HepG2 (cell line): ENCODE measurements around the gene KIF3A. TPM values are rescaled to one million over a fixed set of nuclear protein-coding genes. Genes with fewer than 3 reads are reported as not detected.

Source experiments
- AHDC1 ChIP-seq: sonication (generic); formaldehyde crosslinking; IDR thresholded peaks from 2 replicates; pipeline ENCODE4 v1.5.1; 2020; ENCODE audit warnings: mild to moderate bottlenecking, missing genetic modification reagents, borderline replicate concordance
- EEA1 ChIP-seq: sonication (generic); formaldehyde crosslinking; IDR thresholded peaks from 2 replicates; pipeline ENCODE4 v1.5.1; 2020; ENCODE audit warnings: mild to moderate bottlenecking, missing genetic modification reagents, borderline replicate concordance
- NPAS2 ChIP-seq: sonication (generic); formaldehyde crosslinking; IDR thresholded peaks from 2 replicates; pipeline ENCODE4 v1.8.0; 2022; ENCODE audit warnings: mild to moderate bottlenecking, missing genetic modification reagents, borderline replicate concordance
- SCMH1 ChIP-seq: sonication (generic); formaldehyde crosslinking; IDR thresholded peaks from 2 replicates; pipeline ENCODE4 v1.9.0; 2021; ENCODE audit warnings: missing genetic modification reagents, mild to moderate bottlenecking, borderline replicate concordance
- ZBTB49 ChIP-seq: sonication (generic); formaldehyde crosslinking; IDR thresholded peaks from 2 replicates; pipeline ENCODE4 v1.4.0; 2020; ENCODE audit warnings: missing genetic modification reagents, borderline replicate concordance
- ZNF33B ChIP-seq: sonication (generic); formaldehyde crosslinking; IDR thresholded peaks from 2 replicates; pipeline ENCODE4 v1.5.1; 2020; ENCODE audit warnings: mild to moderate bottlenecking, missing genetic modification reagents
- ZNF512B ChIP-seq: sonication (generic); formaldehyde crosslinking; IDR thresholded peaks from 2 replicates; pipeline ENCODE4 v1.5.1; 2020; ENCODE audit warnings: missing genetic modification reagents, mild to moderate bottlenecking, borderline replicate concordance
- ZNF619 ChIP-seq: sonication (generic); formaldehyde crosslinking; IDR thresholded peaks from 2 replicates; pipeline ENCODE4 v1.4.0; 2020; ENCODE audit warnings: mild to moderate bottlenecking, missing genetic modification reagents
- ZNF776 ChIP-seq: sonication (generic); formaldehyde crosslinking; IDR thresholded peaks from 2 replicates; pipeline ENCODE4 v1.4.0; 2020; ENCODE audit warnings: mild to moderate bottlenecking, missing genetic modification reagents
- polyA plus RNA-seq, 8 experiments: library from polyadenylated mRNA; depleted of rRNA in 3 of 8; stranded (reverse) in 7 of 8; unstranded in 1 of 8; fragments of >200 nt; fragmentation: Illumina TruSeq in 4 of 8; extraction: Trizol in 4 of 8; gene quantifications; 2 replicates each; pipeline versions ENCODE4 v1.2.1 to v1.2.3, GENCODE V29; 2011 to 2016; ENCODE audit warnings: low read depth in 4 of 8, missing spikeins in 1 of 8, mixed read lengths in 1 of 8; ENCODE audit not compliant: insufficient read depth in 1 of 8
- total RNA-seq, 5 experiments: library from RNA; depleted of rRNA; stranded (reverse); fragments of >200 nt; fragmentation: Illumina TruSeq; extraction: Trizol; gene quantifications; 2 replicates each; pipeline ENCODE4 v1.2.3, GENCODE V29; 2016; ENCODE audit warnings: low read depth in 1 of 5
- TF ChIP-seq, protein P1 (sequence below): sonication (generic); formaldehyde crosslinking; IDR thresholded peaks from 2 replicates; pipeline ENCODE4 v1.4.0; 2020; ENCODE audit warnings: missing genetic modification reagents, borderline replicate concordance
- TF ChIP-seq, protein P2 (sequence below): IDR thresholded peaks from 2 replicates; pipeline ENCODE4 v1.6.1; 2016; ENCODE audit warnings: missing genetic modification reagents, missing compliant biosample characterization

Gene KIF3A
- total and polyA plus RNA-seq, 2 of the 13 experiments (the other 11 are each of a cell fraction or from before 2014, with no cell fraction given): 2.3 to 8.4 TPM

DNA sequence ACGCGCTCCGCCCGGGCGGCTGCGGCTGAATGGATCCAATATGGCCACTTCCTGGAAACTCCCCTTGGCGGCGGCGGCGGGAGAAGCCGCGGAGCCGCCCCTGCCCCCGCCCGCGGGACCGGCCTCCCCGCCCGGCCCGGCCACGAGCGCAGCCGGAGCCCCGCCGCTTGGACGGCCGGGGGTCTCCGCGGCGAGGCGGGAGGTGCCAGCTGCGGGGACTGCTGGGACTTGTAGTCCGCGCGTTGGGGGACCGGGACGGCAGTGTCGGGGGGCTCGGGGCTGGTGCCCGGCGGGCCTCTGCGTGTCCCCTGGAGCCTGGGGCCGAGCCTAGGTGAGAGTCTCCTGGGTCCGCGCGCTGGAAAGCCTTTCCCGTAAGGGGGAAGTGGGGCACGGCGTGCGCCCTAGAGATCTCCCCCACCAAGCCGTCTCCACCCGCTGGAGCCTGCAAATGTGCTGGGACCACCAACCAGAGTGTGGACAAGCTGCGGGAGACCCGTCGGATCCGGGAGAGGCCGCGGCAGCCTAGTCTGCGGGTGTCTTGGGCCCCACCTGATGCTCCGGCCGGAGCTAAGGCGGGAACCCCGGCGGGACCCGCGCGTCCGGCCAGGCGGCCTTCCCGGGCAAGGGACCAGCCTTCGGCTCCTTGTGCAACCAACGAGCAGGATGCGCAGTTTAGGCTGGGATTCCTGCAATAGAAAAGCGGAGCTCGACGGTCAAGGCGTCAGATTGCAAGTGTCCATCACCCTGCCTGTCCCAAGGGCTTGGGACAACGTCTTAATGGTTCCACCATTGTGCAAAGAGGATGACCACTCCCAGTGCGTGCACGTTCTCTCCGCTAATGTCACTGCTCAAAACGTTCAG lies 40.1 kb upstream of the KIF3A start, which contains the start of gene SEPTIN8 (continued):
- TF ChIP-seq EEA1 (no peak), ZNF776 (no peak), ZBTB49 (CRISPR knock-in tag) (no peak), ZNF512B (CRISPR knock-in tag) (no peak), ZNF33B (CRISPR knock-in tag) (no peak), NPAS2 (CRISPR knock-in tag) (no peak), SCMH1 (CRISPR knock-in tag) (no peak), AHDC1 (no peak), ZNF619 (CRISPR knock-in tag) (no peak)
- TF ChIP-seq, protein P1, sequence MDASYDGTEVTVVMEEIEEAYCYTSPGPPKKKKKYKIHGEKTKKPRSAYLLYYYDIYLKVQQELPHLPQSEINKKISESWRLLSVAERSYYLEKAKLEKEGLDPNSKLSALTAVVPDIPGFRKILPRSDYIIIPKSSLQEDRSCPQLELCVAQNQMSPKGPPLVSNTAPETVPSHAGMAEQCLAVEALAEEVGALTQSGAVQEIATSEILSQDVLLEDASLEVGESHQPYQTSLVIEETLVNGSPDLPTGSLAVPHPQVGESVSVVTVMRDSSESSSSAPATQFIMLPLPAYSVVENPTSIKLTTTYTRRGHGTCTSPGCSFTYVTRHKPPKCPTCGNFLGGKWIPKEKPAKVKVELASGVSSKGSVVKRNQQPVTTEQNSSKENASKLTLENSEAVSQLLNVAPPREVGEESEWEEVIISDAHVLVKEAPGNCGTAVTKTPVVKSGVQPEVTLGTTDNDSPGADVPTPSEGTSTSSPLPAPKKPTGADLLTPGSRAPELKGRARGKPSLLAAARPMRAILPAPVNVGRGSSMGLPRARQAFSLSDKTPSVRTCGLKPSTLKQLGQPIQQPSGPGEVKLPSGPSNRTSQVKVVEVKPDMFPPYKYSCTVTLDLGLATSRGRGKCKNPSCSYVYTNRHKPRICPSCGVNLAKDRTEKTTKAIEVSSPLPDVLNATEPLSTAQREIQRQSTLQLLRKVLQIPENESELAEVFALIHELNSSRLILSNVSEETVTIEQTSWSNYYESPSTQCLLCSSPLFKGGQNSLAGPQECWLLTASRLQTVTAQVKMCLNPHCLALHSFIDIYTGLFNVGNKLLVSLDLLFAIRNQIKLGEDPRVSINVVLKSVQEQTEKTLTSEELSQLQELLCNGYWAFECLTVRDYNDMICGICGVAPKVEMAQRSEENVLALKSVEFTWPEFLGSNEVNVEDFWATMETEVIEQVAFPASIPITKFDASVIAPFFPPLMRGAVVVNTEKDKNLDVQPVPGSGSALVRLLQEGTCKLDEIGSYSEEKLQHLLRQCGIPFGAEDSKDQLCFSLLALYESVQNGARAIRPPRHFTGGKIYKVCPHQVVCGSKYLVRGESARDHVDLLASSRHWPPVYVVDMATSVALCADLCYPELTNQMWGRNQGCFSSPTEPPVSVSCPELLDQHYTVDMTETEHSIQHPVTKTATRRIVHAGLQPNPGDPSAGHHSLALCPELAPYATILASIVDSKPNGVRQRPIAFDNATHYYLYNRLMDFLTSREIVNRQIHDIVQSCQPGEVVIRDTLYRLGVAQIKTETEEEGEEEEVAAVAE (CRISPR knock-in tag): no peak
- TF ChIP-seq, protein P2, sequence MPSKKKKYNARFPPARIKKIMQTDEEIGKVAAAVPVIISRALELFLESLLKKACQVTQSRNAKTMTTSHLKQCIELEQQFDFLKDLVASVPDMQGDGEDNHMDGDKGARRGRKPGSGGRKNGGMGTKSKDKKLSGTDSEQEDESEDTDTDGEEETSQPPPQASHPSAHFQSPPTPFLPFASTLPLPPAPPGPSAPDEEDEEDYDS (CRISPR knock-in tag): no peak
